T-helper 22 cell (primary cell): ENCODE measurements around the gene PACSIN2.
"Not testable (repeated sequence)": the region's sequence is repeated elsewhere in the genome, so short reads cannot be mapped to it uniquely, and the experiment has no call there.

ENCODE experiments used
- DNase-seq: peaks from one replicate; pipeline ENCODE4 v3.0.0-alpha.2; 2020; ENCODE audit warnings: low read depth

Gene PACSIN2

GRCh38 chr22:43009444-43009843 lies 5.5 kb downstream of the PACSIN2 start:
- DNase-seq, result no peak

- no peak for DNase-seq
These were observed 6.0 kb downstream of the PACSIN2 start for GRCh38 chr22:43008921-43009320.

- no peak for DNase-seq
These were observed 6.4 kb downstream of the PACSIN2 start for GRCh38 chr22:43008509-43008908.

- no peak for DNase-seq
These were observed 7.3 kb downstream of the PACSIN2 start for GRCh38 chr22:43007519-43008102.

GRCh38 chr22:43006753-43007152 lies 8.2 kb downstream of the PACSIN2 start:
- DNase-seq, result no peak

- no peak for DNase-seq
These were observed 8.9 kb downstream of the PACSIN2 start for GRCh38 chr22:43006016-43006505.

GRCh38 chr22:43005106-43005505 lies 9.8 kb downstream of the PACSIN2 start:
- no peak for DNase-seq

- DNase-seq, result no peak
These were observed 10.4 kb downstream of the PACSIN2 start for GRCh38 chr22:43004362-43005035.

- DNase-seq, result no peak
These were observed 12.8 kb downstream of the PACSIN2 start for GRCh38 chr22:43002202-43002586.

GRCh38 chr22:43001271-43002201 lies 13.4 kb downstream of the PACSIN2 start:
- no peak for DNase-seq

GRCh38 chr22:43000441-43001175 lies 14.3 kb downstream of the PACSIN2 start:
- no peak for DNase-seq

- no peak for DNase-seq
These were observed 17.3 kb downstream of the PACSIN2 start for GRCh38 chr22:42997582-42998090.

GRCh38 chr22:42996646-42997365 lies 18.1 kb downstream of the PACSIN2 start:
- DNase-seq, result no peak

GRCh38 chr22:42995654-42996053 lies 19.3 kb downstream of the PACSIN2 start:
- not testable (repeated sequence) for DNase-seq

- DNase-seq, result no peak
These were observed 19.9 kb downstream of the PACSIN2 start for GRCh38 chr22:42994917-42995562.

GRCh38 chr22:42994276-42994916 lies 20.6 kb downstream of the PACSIN2 start:
- DNase-seq, result no peak

- DNase-seq, result no peak
These were observed 21.2 kb downstream of the PACSIN2 start for GRCh38 chr22:42993651-42994275.

GRCh38 chr22:42992886-42993479 lies 22.0 kb downstream of the PACSIN2 start:
- DNase-seq, result no peak

GRCh38 chr22:42992092-42992491 lies 22.9 kb downstream of the PACSIN2 start:
- DNase-seq, result no peak
